Measurements from ENCODE around the gene TMEM123. TPM values are rescaled to one million over a fixed set of nuclear protein-coding genes. Genes with fewer than 3 reads are reported as not detected.
A peak's percentile ranks its signal among the peaks of the same experiment; 100 is the strongest.
"Not testable (repeated sequence)": the region's sequence is repeated elsewhere in the genome, so short reads cannot be mapped to it uniquely, and the experiment has no call there.

TMEM123 gene
- total RNA-seq, 1 donor from 2014 or later = 70.2 TPM

DNA sequence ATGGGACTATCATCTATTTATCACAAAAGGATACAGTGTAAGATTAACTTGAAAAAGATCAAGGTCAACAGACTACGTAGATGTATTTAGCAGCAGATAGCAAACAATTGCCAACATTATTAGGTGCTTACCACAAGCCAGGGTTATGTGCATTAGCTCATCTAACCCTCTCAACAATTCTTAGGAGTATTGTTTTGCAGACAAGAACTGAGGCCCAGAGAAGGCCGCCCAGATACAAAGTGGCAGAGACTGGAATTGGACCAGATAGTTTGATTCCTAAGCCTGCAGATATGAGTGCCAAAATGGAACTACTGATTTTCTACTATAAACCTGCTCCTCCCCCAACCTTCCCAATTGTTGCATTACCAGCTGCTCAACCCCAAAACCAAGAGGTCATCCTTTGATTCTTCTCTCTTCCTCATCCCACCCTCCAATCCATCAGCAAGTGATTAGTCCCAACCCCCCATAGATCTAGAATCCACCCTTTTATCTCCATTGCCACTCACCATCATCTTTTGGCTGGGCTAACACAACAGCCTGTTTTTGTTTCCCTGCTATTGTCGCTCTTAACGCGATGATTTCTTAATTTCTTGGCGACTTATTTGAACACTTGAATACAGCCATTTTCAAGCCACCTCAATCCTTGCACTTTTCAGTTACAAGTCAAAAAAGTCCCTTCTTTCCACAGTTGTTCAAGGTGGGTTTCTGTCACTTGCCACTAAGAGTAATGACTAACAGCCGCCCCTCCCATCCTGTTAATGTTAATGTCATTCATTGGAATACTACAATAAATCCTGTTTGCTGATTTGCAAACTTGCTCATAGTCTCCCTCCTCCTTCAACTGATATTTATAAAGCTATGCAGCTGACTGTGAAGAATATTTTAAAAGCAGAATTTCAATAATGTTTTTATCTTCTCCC is 2.7 kb downstream of the TMEM123 start:
- peaks cover 29% of the 10 kb centered on the region for H3K36me3 ChIP-seq
- H3K27me3 ChIP-seq (ENCODE audit: low read depth) = no peaks in the 10 kb centered on the region
- DNase-seq = no peak
- peak overlapping the region; percentile 90 for H3K27ac ChIP-seq (replicated peaks)
- intact Hi-C loops (cut with micrococcal nuclease) = no loop called here
- H3K4me3 ChIP-seq = peak overlapping the region; percentile 98
- H3K9me3 ChIP-seq (replicated peaks) = peaks cover under 1% of the 10 kb centered on the region
- TF ChIP-seq, protein P1, sequence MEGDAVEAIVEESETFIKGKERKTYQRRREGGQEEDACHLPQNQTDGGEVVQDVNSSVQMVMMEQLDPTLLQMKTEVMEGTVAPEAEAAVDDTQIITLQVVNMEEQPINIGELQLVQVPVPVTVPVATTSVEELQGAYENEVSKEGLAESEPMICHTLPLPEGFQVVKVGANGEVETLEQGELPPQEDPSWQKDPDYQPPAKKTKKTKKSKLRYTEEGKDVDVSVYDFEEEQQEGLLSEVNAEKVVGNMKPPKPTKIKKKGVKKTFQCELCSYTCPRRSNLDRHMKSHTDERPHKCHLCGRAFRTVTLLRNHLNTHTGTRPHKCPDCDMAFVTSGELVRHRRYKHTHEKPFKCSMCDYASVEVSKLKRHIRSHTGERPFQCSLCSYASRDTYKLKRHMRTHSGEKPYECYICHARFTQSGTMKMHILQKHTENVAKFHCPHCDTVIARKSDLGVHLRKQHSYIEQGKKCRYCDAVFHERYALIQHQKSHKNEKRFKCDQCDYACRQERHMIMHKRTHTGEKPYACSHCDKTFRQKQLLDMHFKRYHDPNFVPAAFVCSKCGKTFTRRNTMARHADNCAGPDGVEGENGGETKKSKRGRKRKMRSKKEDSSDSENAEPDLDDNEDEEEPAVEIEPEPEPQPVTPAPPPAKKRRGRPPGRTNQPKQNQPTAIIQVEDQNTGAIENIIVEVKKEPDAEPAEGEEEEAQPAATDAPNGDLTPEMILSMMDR (IDR thresholded peaks at IDR 0.05; ENCODE audit: borderline replicate concordance) = no peak
- peaks cover 72% of the 10 kb centered on the region for H3K4me1 ChIP-seq

DNA sequence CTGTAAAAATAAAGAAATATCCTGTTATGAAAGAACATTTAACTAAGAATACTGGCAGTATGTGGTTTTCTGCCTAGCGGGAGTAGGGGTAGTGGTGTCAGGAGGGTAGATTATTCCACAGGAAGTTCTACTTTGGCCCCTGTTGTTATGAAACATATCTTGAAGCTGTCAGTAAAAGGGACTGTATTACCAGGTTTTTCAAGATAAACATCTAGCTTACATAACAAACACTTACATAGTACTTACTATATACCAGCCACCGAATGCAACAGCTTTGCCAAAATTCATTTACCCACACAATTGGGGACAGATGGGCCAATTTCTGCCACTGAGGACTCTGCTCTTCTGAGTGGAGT is 3.7 kb downstream of the TMEM123 start:
- intact Hi-C loops (cut with micrococcal nuclease) = no loop called here
- Histone ChIP-seq H3K4me3 (no peak overlapping the region), H3K36me3 (peaks cover 29% of the 10 kb centered on the region), H3K27ac (replicated peaks) (peak overlapping the region; percentile 10), H3K4me1 (peaks cover 72% of the 10 kb centered on the region), H3K27me3 (ENCODE audit: low read depth) (no peaks in the 10 kb centered on the region), H3K9me3 (replicated peaks) (peaks cover 10% of the 10 kb centered on the region)
- DNase-seq = no peak
- TF ChIP-seq, protein P1 (IDR thresholded peaks at IDR 0.05; ENCODE audit: borderline replicate concordance) = no peak

DNA sequence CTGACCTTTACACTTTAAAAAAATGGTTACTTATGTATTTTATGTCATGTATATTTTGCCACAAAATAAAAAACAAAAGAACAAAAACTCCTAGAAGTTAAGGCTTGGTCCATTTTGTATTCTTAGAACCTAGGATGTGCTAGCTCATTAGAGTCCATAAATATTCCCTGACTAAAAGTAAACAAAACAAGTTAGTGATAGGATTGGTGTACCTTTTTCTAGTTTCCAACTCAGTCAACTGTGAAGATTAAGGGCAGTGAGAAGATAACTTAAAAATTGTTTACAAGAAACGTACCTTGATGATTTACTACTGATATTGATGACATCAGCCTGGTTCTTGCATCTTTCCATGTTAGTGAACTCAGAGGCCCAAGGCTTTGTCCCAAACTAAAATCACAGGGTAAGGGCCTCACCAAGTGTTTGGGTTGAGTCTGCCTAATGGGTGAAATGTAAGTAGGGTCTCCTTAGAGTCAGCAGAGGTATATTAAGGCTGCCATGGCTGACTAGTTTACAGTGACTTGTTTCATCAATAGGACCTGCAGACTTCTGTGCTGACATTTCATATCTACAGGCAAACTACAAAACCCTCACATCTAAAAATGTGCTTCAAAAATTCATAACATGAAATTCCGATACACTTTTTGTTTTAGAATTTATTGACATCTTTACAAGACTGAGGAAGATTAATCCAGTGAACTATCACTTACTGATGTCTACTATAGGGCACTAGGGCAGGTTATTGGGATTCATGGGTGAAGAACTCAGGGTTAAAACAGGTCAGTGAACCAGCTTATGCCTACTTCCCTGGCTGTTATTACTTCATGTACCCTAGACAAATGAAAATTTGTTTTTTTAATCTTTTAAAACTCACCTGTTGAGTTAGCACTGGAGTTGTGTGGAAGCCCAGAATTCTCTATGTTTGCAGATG is 4.4 kb downstream of the TMEM123 start:
- peaks cover 29% of the 10 kb centered on the region for H3K36me3 ChIP-seq
- intact Hi-C loops (cut with micrococcal nuclease) = no loop called here
- H3K9me3 ChIP-seq (replicated peaks) = peaks cover 10% of the 10 kb centered on the region
- H3K27ac ChIP-seq (replicated peaks) = peak overlapping the region; percentile 29
- peaks cover 67% of the 10 kb centered on the region for H3K4me1 ChIP-seq
- H3K4me3 ChIP-seq = no peak overlapping the region
- TF ChIP-seq, protein P1 (IDR thresholded peaks at IDR 0.05; ENCODE audit: borderline replicate concordance) = no peak
- H3K27me3 ChIP-seq (ENCODE audit: low read depth) = no peaks in the 10 kb centered on the region
- DNase-seq = no peak

DNA sequence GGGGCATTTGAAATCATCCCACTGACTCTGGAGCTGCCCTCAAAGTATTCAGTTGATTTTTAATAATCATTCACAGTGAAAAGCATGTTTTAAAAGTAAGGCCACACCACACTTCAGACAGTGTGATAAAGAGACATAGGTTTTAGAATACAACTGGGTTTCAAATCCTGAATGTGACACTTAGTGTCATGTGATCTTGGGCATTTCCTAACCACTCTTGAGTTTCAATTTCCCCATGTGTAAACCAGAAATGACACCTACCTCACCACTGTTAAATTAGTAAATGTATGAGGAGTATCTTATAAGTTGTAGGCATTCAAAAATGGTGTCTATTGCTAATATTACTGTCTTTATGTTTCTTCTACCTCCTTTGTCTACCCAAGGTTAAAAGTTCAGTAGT is 5.4 kb downstream of the TMEM123 start:
- Histone ChIP-seq H3K4me1 (peaks cover 57% of the 10 kb centered on the region), H3K27ac (replicated peaks) (peak overlapping the region; percentile 29), H3K27me3 (ENCODE audit: low read depth) (no peaks in the 10 kb centered on the region), H3K9me3 (replicated peaks) (peaks cover 10% of the 10 kb centered on the region), H3K4me3 (no peak overlapping the region), H3K36me3 (peaks cover 29% of the 10 kb centered on the region)
- no peak for DNase-seq
- TF ChIP-seq, protein P1 (IDR thresholded peaks at IDR 0.05; ENCODE audit: borderline replicate concordance) = no peak
- intact Hi-C loops (cut with micrococcal nuclease) = no loop called here

DNA sequence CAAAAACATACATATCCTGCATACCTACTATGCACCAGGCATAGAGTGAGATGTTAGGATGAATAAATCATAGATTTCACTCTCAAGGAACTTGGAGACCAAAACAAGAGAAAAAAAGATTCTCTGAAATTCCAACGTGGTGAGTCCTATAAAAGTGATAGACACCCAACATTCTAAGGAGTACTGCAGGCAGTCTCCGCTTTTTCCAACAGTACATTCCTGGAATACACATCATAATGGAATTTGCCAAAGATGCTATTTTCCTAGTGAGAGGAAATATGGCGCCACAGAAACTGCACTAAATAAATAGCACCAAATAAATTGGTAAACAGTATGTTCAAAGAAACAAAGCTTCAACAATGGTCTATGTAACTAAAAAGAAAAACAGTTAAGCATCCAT is 6.0 kb downstream of the TMEM123 start:
- TF ChIP-seq, protein P1 (IDR thresholded peaks at IDR 0.05; ENCODE audit: borderline replicate concordance) = no peak
- no peak overlapping the region for H3K4me3 ChIP-seq
- peak overlapping the region; percentile 29 for H3K27ac ChIP-seq (replicated peaks)
- H3K9me3 ChIP-seq (replicated peaks) = peaks cover 10% of the 10 kb centered on the region
- H3K36me3 ChIP-seq = peaks cover 29% of the 10 kb centered on the region
- no peaks in the 10 kb centered on the region for H3K27me3 ChIP-seq (ENCODE audit: low read depth)
- H3K4me1 ChIP-seq = peaks cover 51% of the 10 kb centered on the region
- intact Hi-C loops (cut with micrococcal nuclease) = no loop called here
- no peak for DNase-seq

DNA sequence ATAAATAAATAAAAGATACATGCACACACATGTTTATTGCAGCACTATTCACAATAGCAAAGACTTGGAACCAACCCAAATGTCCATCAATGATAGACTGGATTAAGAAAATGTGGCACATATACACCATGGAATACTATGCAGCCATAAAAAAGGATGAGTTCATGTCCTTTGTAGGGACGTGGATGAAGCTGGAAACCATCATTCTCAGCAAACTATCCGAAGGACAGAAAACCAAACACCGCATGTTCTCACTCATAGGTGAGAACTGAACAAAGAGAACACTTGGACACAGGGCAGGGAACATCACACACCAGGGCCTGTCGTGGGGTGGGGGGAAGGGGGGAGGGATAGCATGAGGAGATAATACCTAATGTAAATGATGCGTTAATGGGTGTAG is 7.9 kb downstream of the TMEM123 start:
- H3K27ac ChIP-seq (replicated peaks); H3K9me3 ChIP-seq (replicated peaks); H3K27me3 ChIP-seq (ENCODE audit: low read depth); H3K4me3 ChIP-seq; intact Hi-C loops (cut with micrococcal nuclease); DNase-seq: not testable (repeated sequence)
- Histone ChIP-seq H3K36me3 (peaks cover 29% of the 10 kb centered on the region), H3K4me1 (peaks cover 32% of the 10 kb centered on the region)

DNA sequence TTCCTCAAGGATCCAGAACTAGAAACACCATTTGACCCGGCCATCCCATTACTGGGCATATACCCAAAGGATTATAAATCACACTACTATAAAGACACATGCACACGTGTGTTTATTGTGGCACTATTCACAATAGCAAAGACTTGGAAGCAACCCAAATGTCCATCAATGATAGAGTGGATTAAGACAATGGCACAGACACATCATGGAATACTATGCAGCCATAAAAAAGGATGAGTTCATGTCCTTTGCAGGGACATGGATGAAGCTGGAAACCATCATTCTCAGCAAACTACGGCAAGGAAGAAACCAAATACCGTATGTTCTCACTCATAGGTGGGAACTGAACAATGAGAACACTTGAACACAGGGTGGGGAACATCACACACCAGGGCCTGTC is 8.4 kb downstream of the TMEM123 start:
- H3K27ac ChIP-seq (replicated peaks); DNase-seq; H3K9me3 ChIP-seq (replicated peaks); H3K27me3 ChIP-seq (ENCODE audit: low read depth); intact Hi-C loops (cut with micrococcal nuclease); H3K4me3 ChIP-seq: not testable (repeated sequence)
- Histone ChIP-seq H3K4me1 (peaks cover 26% of the 10 kb centered on the region), H3K36me3 (peaks cover 29% of the 10 kb centered on the region)

DNA sequence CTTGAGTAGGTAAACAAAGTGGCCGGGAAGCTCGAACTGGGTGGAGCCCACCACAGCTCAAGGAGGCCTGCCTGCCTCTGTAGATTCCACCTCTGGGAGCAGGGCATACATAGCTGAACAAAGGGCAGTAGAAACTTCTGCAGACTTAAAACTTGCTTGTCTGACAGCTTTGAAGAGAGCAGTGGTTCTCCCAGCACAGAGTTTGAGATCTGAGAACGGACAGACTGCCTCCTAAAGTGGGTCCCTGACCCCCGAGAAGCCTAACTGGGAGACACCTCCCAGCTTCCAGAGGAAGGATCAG is 13.6 kb downstream of the TMEM123 start:
- H3K27me3 ChIP-seq (ENCODE audit: low read depth); intact Hi-C loops (cut with micrococcal nuclease); H3K4me3 ChIP-seq; DNase-seq; H3K36me3 ChIP-seq; H3K9me3 ChIP-seq (replicated peaks); H3K27ac ChIP-seq (replicated peaks); H3K4me1 ChIP-seq: not testable (repeated sequence)
